Measurements from ENCODE around the gene MINK1.

MINK1 gene

DNA sequence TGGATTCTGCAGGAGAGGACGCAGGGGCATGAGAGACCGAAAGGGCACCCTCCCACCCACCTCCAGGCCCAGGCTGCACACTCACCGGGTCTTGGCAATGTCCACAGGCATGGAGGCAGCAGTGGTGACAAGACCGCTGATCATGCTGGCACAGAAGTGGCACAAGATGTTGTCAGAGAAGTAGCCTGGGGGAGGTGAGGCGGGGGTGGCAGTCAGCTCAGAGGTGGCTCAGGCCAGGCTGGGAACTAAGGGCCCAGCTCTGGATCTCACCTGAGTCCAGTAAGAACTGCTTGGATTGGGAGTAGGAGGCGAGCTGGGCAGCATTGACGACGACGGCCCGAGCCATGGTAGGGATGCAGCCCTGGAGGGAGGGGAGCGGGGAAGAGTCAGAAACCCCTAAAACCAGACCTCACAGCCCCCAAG, 104.9 kb downstream of the MINK1 start:
- no peak for DNase-seq

- no peak for DNase-seq
Observed at GRCh38 chr17:4938688-4939545, 105.8 kb downstream of the MINK1 start.

GRCh38 chr17:4939546-4939795, 106.3 kb downstream of the MINK1 start:
- no peak for DNase-seq

DNA sequence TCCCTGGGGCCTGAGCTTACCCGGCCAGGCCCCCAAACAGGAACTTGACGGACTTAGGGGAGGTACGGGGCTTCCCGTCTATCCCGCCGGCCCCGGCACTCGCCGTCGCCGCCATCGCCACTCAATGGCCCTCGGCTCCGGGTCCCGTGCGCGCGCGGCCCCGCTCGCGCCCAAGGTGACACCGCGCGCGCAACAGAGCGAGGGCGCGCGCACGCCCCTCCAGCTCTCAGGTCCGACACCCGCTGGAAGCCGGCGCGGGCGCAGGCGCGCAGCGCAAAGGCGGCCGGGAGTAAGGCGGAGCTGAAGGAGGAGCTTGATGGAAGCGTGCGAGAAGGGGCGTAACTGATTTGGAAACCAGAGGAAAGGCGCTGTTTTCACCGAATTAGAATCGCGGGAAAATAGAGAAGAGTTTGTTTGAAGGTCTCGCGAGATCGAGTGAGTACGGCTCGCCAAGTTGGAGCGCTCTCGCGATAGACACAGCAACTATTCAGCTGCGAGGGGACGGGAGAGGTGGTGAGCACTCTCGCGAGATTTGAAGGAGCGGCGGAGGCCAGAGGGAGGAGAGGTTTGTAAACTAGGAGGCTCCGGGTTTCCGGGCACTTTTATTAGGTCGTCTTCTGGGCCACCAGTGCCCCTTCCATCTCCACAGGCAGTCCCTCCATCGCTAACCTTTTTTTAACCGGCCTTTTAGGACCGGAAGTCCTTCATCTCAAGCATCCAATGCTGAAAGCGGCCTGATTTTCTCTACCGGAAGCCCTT, 106.8 kb downstream of the MINK1 start, which contains the start of the genes RNF167 and SLC25A11:
RNF167 (plus strand) TSS at position 473 of the 759 bp plus-strand sequence. CDS start 642 bp downstream, outside the sequence.
SLC25A11 (minus strand) TSS at position 251 of the 759 bp plus-strand sequence; CDS start at position 115, 136 bp downstream.
- DNase-seq, result peak; percentile 100

GRCh38 chr17:4940555-4941318, 107.6 kb downstream of the MINK1 start:
- DNase-seq, result peak; percentile 29

- DNase-seq, result no peak
Observed at GRCh38 chr17:4941319-4941610, 108.1 kb downstream of the MINK1 start.

DNA sequence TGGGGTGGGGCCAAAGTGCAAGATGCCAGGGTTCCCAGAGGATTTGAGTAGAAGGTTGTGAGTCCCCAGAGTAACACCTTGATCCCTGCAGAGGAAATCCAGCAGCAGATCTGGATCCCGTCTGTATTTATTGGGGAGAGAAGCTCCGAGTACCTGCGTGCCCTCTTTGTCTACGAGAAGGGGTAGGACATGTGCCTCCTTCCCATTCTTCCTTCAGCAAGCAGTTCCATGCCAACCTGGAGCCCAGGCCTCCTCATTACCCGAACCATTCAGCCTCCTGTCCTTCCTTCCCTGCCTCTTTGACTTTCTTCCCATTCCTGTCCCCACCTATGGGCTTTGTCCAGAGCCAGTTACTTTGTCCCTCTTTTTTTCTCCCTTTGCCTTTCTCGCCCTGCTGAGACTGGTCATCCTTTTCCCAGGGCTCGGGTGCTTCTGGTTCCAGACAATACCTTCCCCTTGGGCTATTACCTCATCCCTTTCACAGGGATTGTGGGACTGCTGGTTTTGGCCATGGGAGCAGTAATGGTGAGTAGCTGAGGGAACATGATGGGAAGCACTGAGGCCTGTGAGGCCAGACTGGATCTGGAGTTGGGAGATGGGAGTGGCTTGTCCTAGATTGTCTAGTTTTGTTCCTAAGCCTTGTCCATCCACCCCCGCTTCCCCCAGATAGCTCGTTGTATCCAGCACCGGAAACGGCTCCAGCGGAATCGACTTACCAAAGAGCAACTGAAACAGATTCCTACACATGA, 109.8 kb downstream of the MINK1 start:
- no peak for DNase-seq

DNA sequence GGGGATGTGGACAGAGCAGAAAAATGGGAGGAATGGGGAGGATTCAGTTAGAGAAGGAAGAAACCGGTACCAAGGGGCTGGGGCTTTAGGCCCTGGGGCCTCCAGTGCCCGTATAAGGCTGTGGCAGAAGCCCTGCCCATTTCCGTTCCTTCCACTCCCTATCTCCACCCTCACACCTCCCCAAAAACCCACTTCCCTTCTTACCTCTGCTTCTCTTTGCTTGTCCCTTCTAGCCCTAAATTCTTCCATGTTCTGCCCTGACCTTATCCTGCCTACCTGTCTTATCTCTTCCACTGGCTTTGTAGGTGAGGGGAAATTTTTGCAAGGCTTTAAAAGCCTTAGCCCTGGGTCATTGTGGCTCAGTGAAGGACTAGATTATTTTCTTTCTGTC, 111.0 kb downstream of the MINK1 start:
- peak; percentile 64 for DNase-seq

- no peak for DNase-seq
Observed at GRCh38 chr17:4944554-4945175, 111.5 kb downstream of the MINK1 start.

DNA sequence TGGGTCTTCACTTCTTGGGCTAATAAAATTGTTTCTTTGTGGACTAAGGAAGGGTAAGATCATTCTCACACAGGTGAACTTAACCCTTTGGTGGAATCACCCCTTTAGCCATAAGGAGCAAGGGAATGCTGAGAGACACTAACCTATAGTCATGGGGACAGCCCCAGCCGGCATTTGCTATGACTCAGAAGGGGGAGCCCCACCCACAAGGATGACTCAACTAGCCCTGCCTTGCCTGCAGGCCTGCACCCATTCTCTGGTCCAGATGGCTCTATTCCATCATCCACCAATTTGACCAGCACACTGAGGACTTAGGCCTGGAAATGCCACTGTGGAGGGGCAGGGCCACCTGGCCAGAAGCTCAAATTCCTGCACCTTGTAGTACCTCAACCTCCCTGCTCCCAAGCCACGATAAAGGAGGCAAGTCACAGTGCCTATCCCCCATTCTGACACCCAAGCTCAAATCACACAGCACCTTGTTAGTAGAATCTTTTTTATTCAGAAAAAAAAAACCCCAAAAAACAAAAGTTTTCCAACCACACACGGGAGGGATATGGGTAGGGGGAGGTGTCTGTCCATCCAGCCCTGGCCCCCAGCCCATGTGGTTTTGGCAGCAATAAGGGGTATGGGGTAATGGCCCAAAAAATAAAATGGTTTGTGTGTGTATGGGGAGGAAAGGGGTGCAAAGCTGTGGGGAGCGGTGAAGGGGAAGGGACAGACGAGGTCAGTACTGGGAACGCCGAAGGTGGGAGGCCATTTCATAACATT, 112.2 kb downstream of the MINK1 start:
- peak; percentile 88 for DNase-seq

DNA sequence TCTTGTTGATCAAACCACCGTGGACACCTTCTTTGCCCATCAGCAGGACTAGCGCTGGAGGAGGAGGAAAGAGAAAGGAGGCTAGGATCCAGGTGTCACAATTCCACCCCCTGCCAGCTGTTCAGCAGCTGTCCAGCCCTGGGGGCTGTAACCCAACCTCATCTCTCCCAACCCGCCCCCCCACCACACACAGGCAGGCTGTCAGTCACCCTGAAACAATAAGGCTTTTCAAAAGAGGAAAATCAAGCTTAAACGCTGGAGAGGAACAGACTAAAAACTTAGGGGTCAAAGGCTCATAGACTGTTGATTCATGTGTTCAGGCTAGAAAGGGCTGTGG, 112.8 kb downstream of the MINK1 start:
- DNase-seq, result no peak

- no peak for DNase-seq
Observed at GRCh38 chr17:4946312-4946976, 113.3 kb downstream of the MINK1 start.

GRCh38 chr17:4947010-4947410, 113.9 kb downstream of the MINK1 start:
- DNase-seq, result no peak

All from CD4-positive, alpha-beta T cell treated with Interleukin-4 for 4 hours (primary cell).